Measurements from ENCODE around the gene OR8B12. TPM values are rescaled to one million over a fixed set of nuclear protein-coding genes. Genes with fewer than 3 reads are reported as not detected.

Gene OR8B12
- total RNA-seq, 2 experiments from 2014 or later: not detected

- TF ChIP-seq CTCF (IDR thresholded peaks at IDR 0.05): no peak
- Histone ChIP-seq H3K9me3 (ENCODE audit: control insufficient read depth in 1 of 2, insufficient read depth in 1 of 2, low read length in 2 of 2) (peaks cover 0 to 9% of the 10 kb centered on the region in 2 experiments), H3K4me3 (ENCODE audit: low read length) (no peak overlapping the region), H3K4me1 (ENCODE audit: insufficient read depth, low read length) (no peaks in the 10 kb centered on the region), H3K27ac (ENCODE audit: low read depth in 1 of 2, low read length in 2 of 2) (no peak overlapping the region), H3K27me3 (ENCODE audit: control insufficient read depth in 1 of 2, insufficient read depth in 2 of 2, low read length in 2 of 2) (peaks cover 0 to 6% of the 10 kb centered on the region in 2 experiments), H3K36me3 (ENCODE audit: insufficient read depth, low read length) (no peaks in the 10 kb centered on the region)
- CTCF ChIA-PET: no interaction called here
- H3K4me1 Mint-ChIP-seq (ENCODE audit: low read depth): no peaks in the 10 kb centered on the region
- intact Hi-C loops (cut with DNase I, micrococcal nuclease): no loop called here
- peaks cover 28% of the 10 kb centered on the region for H3K27me3 Mint-ChIP-seq
- POLR2A ChIA-PET: no interaction called here
- H3K36me3 Mint-ChIP-seq (ENCODE audit: low read depth): no peaks in the 10 kb centered on the region
- H3K9me3 Mint-ChIP-seq: peaks cover 11% of the 10 kb centered on the region
- no peak for DNase-seq
- H3K4me3 Mint-ChIP-seq: no peak overlapping the region
- no peak for ATAC-seq (ENCODE audit: poor library complexity)
- H3K27ac Mint-ChIP-seq: no peak overlapping the region
Observed at GRCh38 chr11:124511745-124512144, 31.7 kb downstream of the OR8B12 start.

GRCh38 chr11:124510279-124510678 lies 33.2 kb downstream of the OR8B12 start:
- no peak for TF ChIP-seq CTCF (IDR thresholded peaks at IDR 0.05)
- Histone ChIP-seq H3K36me3 (ENCODE audit: insufficient read depth, low read length) (no peaks in the 10 kb centered on the region), H3K9me3 (ENCODE audit: control insufficient read depth in 1 of 2, insufficient read depth in 1 of 2, low read length in 2 of 2) (peaks cover 0 to 9% of the 10 kb centered on the region in 2 experiments), H3K27ac (ENCODE audit: low read depth in 1 of 2, low read length in 2 of 2) (no peak overlapping the region), H3K27me3 (ENCODE audit: control insufficient read depth in 1 of 2, insufficient read depth in 2 of 2, low read length in 2 of 2) (peaks cover 0 to 6% of the 10 kb centered on the region in 2 experiments), H3K4me3 (ENCODE audit: low read length) (no peak overlapping the region), H3K4me1 (ENCODE audit: insufficient read depth, low read length) (no peaks in the 10 kb centered on the region)
- no peak for DNase-seq
- ChIA-PET CTCF (no interaction called here), POLR2A (no interaction called here)
- H3K9me3 Mint-ChIP-seq: peaks cover 11% of the 10 kb centered on the region
- peaks cover 23% of the 10 kb centered on the region for H3K27me3 Mint-ChIP-seq
- intact Hi-C loops (cut with DNase I, micrococcal nuclease): no loop called here
- no peak overlapping the region for H3K27ac Mint-ChIP-seq
- H3K36me3 Mint-ChIP-seq (ENCODE audit: low read depth): no peaks in the 10 kb centered on the region
- H3K4me1 Mint-ChIP-seq (ENCODE audit: low read depth): no peaks in the 10 kb centered on the region
- H3K4me3 Mint-ChIP-seq: no peak overlapping the region
- no peak for ATAC-seq (ENCODE audit: poor library complexity)

GRCh38 chr11:124499711-124500110 lies 43.7 kb downstream of the OR8B12 start:
- H3K4me1 Mint-ChIP-seq (ENCODE audit: low read depth): no peaks in the 10 kb centered on the region
- H3K27ac ChIP-seq (ENCODE audit: low read depth in 1 of 2, low read length in 2 of 2): no peak overlapping the region
- no peak overlapping the region for H3K4me3 ChIP-seq (ENCODE audit: low read length)
- H3K27me3 Mint-ChIP-seq: peaks cover 25% of the 10 kb centered on the region
- no peaks in the 10 kb centered on the region for H3K9me3 Mint-ChIP-seq
- no peaks in the 10 kb centered on the region for H3K36me3 Mint-ChIP-seq (ENCODE audit: low read depth)
- no peak for TF ChIP-seq CTCF (IDR thresholded peaks at IDR 0.05)
- ChIA-PET CTCF (no interaction called here), POLR2A (no interaction called here)
- no peak overlapping the region for H3K4me3 Mint-ChIP-seq
- ATAC-seq (ENCODE audit: poor library complexity) (no peak), DNase-seq (no peak)
- H3K27me3 ChIP-seq (ENCODE audit: control insufficient read depth in 1 of 2, insufficient read depth in 2 of 2, low read length in 2 of 2): peaks cover 0 to 2% of the 10 kb centered on the region in 2 experiments
- intact Hi-C loops (cut with DNase I, micrococcal nuclease): no loop called here
- H3K9me3 ChIP-seq (ENCODE audit: control insufficient read depth in 1 of 2, insufficient read depth in 1 of 2, low read length in 2 of 2): no peaks in the 10 kb centered on the region
- no peak overlapping the region for H3K27ac Mint-ChIP-seq
- H3K4me1 ChIP-seq (ENCODE audit: insufficient read depth, low read length): no peaks in the 10 kb centered on the region
- no peaks in the 10 kb centered on the region for H3K36me3 ChIP-seq (ENCODE audit: insufficient read depth, low read length)

Data from CD4-positive, alpha-beta T cell (primary cell).